Esophagus muscularis mucosa (tissue), 4 donors: ENCODE measurements around the gene ECEL1. TPM values are rescaled to one million over a fixed set of nuclear protein-coding genes. Genes with fewer than 3 reads are reported as not detected.

ENCODE experiments used
- DNase-seq: peaks from one replicate; pipeline ENCODE4 v3.0.0-alpha.2; 2017; ENCODE audit errors: extremely low spot score
- H3K27ac ChIP-seq, 4 donors: fragments of 200-600 bp; sonication (generic); replicated peaks in 1 of 4; 1 replicate in 3 of 4; 2 replicates in 1 of 4; pipeline ENCODE4 v1.5.1; 2016 to 2019; ENCODE audit warnings: mild to moderate bottlenecking in 1 of 4
- H3K27me3 ChIP-seq, 4 donors: fragments of 200-600 bp; sonication (generic); one replicate each; pipeline versions ENCODE4 v1.5.1 to v1.6.0; 2016 to 2019
- H3K36me3 ChIP-seq, 4 donors: fragments of 200-600 bp; sonication (generic); one replicate each; pipeline ENCODE4 v1.5.1; 2016 to 2019
- H3K4me1 ChIP-seq, 4 donors: fragments of 200-600 bp; sonication (generic); one replicate each; pipeline ENCODE4 v1.5.1; 2016 to 2019
- H3K4me3 ChIP-seq, 4 donors: fragments of 200-600 bp; sonication (generic); 1 replicate in 2 of 4; 2 replicates in 2 of 4; pipeline ENCODE4 v1.5.1; 2016 to 2019; ENCODE audit warnings: mild to moderate bottlenecking in 4 of 4, moderate library complexity in 1 of 4
- H3K9me3 ChIP-seq, 4 donors: fragments of 200-600 bp; sonication (generic); 1 replicate in 3 of 4; 2 replicates in 1 of 4; pipeline ENCODE4 v1.5.1; 2016 to 2019
- CTCF ChIP-seq, 3 experiments: fragments of 200-600 bp in 2 of 3; fragments of 450-650 bp in 1 of 3; sonication (generic) in 2 of 3; IDR thresholded peaks; one replicate each; pipeline ENCODE4 v1.5.1; 2017 to 2019; ENCODE audit warnings: antibody characterized with exemption in 3 of 3, mild to moderate bottlenecking in 2 of 3, moderate library complexity in 1 of 3
- EP300 ChIP-seq: sonication (generic); formaldehyde crosslinking; IDR thresholded peaks from one replicate; pipeline ENCODE4 v1.6.1; 2017; ENCODE audit warnings: antibody characterized with exemption
- POLR2A ChIP-seq: fragments of 450-650 bp; IDR thresholded peaks from one replicate; pipeline ENCODE4 v1.6.1; 2017; ENCODE audit warnings: antibody characterized with exemption, moderate library complexity, mild to moderate bottlenecking, low read depth
- POLR2AphosphoS5 ChIP-seq, 2 donors: sonication (generic); formaldehyde crosslinking; IDR thresholded peaks; one replicate each; pipeline ENCODE4 v1.6.1; 2017; ENCODE audit warnings: antibody characterized with exemption in 2 of 2
- WGBS: methylation state at CpG from one replicate; pipeline ENCODE4 v1.1.5; 2018; 5-methylcytosine and 5-hydroxymethylcytosine counted together
- intact Hi-C: fragments of 100-400 bp; cut with DNase I; formaldehyde crosslinking; loops from one replicate; pipeline ENCODE4 v1.15.1; 2023
- total RNA-seq, 4 donors: library from RNA; depleted of rRNA; stranded (reverse); fragments of >200 nt; gene quantifications; one replicate each; pipeline versions ENCODE4 v1.1.0 to v1.2.1, GENCODE V29; 2016

Gene ECEL1
- total RNA-seq, 4 donors from 2014 or later = 0.66 to 1.6 (median 1.4) TPM; not detected in 1

- no peaks in the 10 kb centered on the region for H3K9me3 ChIP-seq
- no peak overlapping the region for H3K27ac ChIP-seq
- no peaks in the 10 kb centered on the region for H3K4me1 ChIP-seq
- intact Hi-C loops = no loop called here
- peaks cover 0 to 21% (median 0%) of the 10 kb centered on the region in 4 donors for H3K27me3 ChIP-seq
- H3K36me3 ChIP-seq = no peaks in the 10 kb centered on the region
- no peak for TF ChIP-seq CTCF (IDR thresholded peaks at IDR 0.05)
- TF ChIP-seq POLR2AphosphoS5 (IDR thresholded peaks at IDR 0.05) = no peak
- no peak for TF ChIP-seq POLR2A
- TF ChIP-seq EP300 = no peak
- no peak overlapping the region for H3K4me3 ChIP-seq
- no peak for DNase-seq
- WGBS = 91% methylated on average over 14 of the region's 16 CpGs
Observed at GRCh38 chr2:232431705-232432590, 55.7 kb downstream of the ECEL1 start.

Other genes with a start within 250 kb of the ECEL1 start
- under 1 TPM in 1 of 4 donors, not detected in 3; 0.06 TPM for gene ALPP, start 109.1 kb downstream of the ECEL1 start, total RNA-seq
- not detected for gene ALPG, start 81.0 kb downstream of the ECEL1 start, total RNA-seq
- under 1 TPM in 1 of 4 donors, not detected in 3; 0.17 TPM for gene ALPI, start 31.7 kb downstream of the ECEL1 start, total RNA-seq
- not detected for gene PRSS56, start 32.6 kb upstream of the ECEL1 start, total RNA-seq
- not detected for gene CHRND, start 38.3 kb upstream of the ECEL1 start, total RNA-seq
- gene CHRNG, start 51.9 kb upstream of the ECEL1 start, total RNA-seq = not detected
- gene TIGD1, start 62.7 kb upstream of the ECEL1 start, total RNA-seq = 1 to 10 TPM; 1.2 to 1.7 (median 1.6) TPM
- 10 to 100 TPM; 37.0 to 55.8 (median 44.2) TPM for gene EIF4E2, start 62.9 kb upstream of the ECEL1 start, total RNA-seq
- gene EFHD1, start 145.8 kb upstream of the ECEL1 start, total RNA-seq = 10 to 100 TPM; 13.3 to 23.7 (median 15.3) TPM
- gene GIGYF2, start 209.5 kb upstream of the ECEL1 start, total RNA-seq = 10 to 100 TPM; 54.2 to 64.7 (median 59.9) TPM